ENCODE results near the gene CEP44. TPM values are rescaled to one million over a fixed set of nuclear protein-coding genes. Genes with fewer than 3 reads are reported as not detected.
"Not testable (repeated sequence)": the region's sequence is repeated elsewhere in the genome, so short reads cannot be mapped to it uniquely, and the experiment has no call there.

CEP44 gene
- total and polyA plus RNA-seq, 7 donors: 3.4 to 8.1 (median 7.3) TPM

- no peak for ATAC-seq
Measured at GRCh38 chr4:174255786-174256185, 27.9 kb upstream of the CEP44 start.

GRCh38 chr4:174256277-174256713 is 27.4 kb upstream of the CEP44 start:
- WGBS, 3 donors: 76 to 85% (median 79%) methylated on average over 1 of the region's 1 CpG
- H3K4me3 ChIP-seq: no peak overlapping the region
- H3K27ac ChIP-seq: no peak overlapping the region
- DNase-seq (no peak), ATAC-seq (no peak)
- H3K36me3 ChIP-seq (ENCODE audit: insufficient read depth in 1 of 2, low read depth in 1 of 2): peaks cover 0 to 28% of the 10 kb centered on the region in 2 donors
- H3K27me3 ChIP-seq (ENCODE audit: insufficient read depth in 3 of 3, low read length in 2 of 3): no peaks in the 10 kb centered on the region
- intact Hi-C loops (cut with DNase I): no loop called here
- no peaks in the 10 kb centered on the region for H3K9me3 ChIP-seq
- no peaks in the 10 kb centered on the region for H3K4me1 ChIP-seq
- TF ChIP-seq CTCF (IDR thresholded peaks at IDR 0.05): no peak

More at GRCh38 chr4:174255786-174256185, 27.9 kb upstream of the CEP44 start:
- Histone ChIP-seq H3K36me3 (ENCODE audit: insufficient read depth in 1 of 2, low read depth in 1 of 2) (peaks cover 0 to 28% of the 10 kb centered on the region in 2 donors), H3K27me3 (ENCODE audit: insufficient read depth in 3 of 3, low read length in 2 of 3) (no peaks in the 10 kb centered on the region), H3K27ac (no peak overlapping the region), H3K9me3 (no peaks in the 10 kb centered on the region), H3K4me3 (no peak overlapping the region), H3K4me1 (no peaks in the 10 kb centered on the region)
- WGBS, 3 donors: 64 to 69% (median 67%) methylated on average over 5 of the region's 5 CpGs
- no peak for TF ChIP-seq CTCF (IDR thresholded peaks at IDR 0.05)
- intact Hi-C loops (cut with DNase I): no loop called here
- no peak for DNase-seq

GRCh38 chr4:174259580-174259979 is 24.1 kb upstream of the CEP44 start:
- no peaks in the 10 kb centered on the region for H3K9me3 ChIP-seq
- peaks cover 0 to 28% of the 10 kb centered on the region in 2 donors for H3K36me3 ChIP-seq (ENCODE audit: insufficient read depth in 1 of 2, low read depth in 1 of 2)
- H3K27ac ChIP-seq: no peak overlapping the region
- ATAC-seq: no peak
- no peaks in the 10 kb centered on the region for H3K4me1 ChIP-seq
- intact Hi-C loops (cut with DNase I): no loop called here
- no peak for DNase-seq
- no peak for TF ChIP-seq CTCF (IDR thresholded peaks at IDR 0.05)
- no peak overlapping the region for H3K4me3 ChIP-seq
- no peaks in the 10 kb centered on the region for H3K27me3 ChIP-seq (ENCODE audit: insufficient read depth in 3 of 3, low read length in 2 of 3)

- 40 to 47% (median 44%) methylated on average over 3 of the region's 3 CpGs for WGBS, 3 donors
- DNase-seq (no peak), ATAC-seq (no peak)
- Histone ChIP-seq H3K36me3 (ENCODE audit: insufficient read depth in 1 of 2, low read depth in 1 of 2) (peaks cover 0 to 22% of the 10 kb centered on the region in 2 donors), H3K4me3 (no peak overlapping the region), H3K4me1 (no peaks in the 10 kb centered on the region), H3K27ac (no peak overlapping the region), H3K9me3 (no peaks in the 10 kb centered on the region), H3K27me3 (ENCODE audit: insufficient read depth in 3 of 3, low read length in 2 of 3) (no peaks in the 10 kb centered on the region)
- no peak for TF ChIP-seq CTCF (IDR thresholded peaks at IDR 0.05)
- intact Hi-C loops (cut with DNase I): no loop called here
Measured at GRCh38 chr4:174260099-174260498, 23.6 kb upstream of the CEP44 start.

GRCh38 chr4:174261432-174261831 is 22.3 kb upstream of the CEP44 start:
- DNase-seq; H3K4me3 ChIP-seq; H3K27me3 ChIP-seq (ENCODE audit: insufficient read depth in 3 of 3, low read length in 2 of 3); H3K4me1 ChIP-seq; ATAC-seq; intact Hi-C loops (cut with DNase I); H3K27ac ChIP-seq; H3K9me3 ChIP-seq: not testable (repeated sequence)
- H3K36me3 ChIP-seq (ENCODE audit: insufficient read depth in 1 of 2, low read depth in 1 of 2): peaks cover 0 to 21% of the 10 kb centered on the region in 2 donors
- 83 to 90% (median 85%) methylated on average over 1 of the region's 1 CpG for WGBS, 3 donors
